Smooth muscle cell (in vitro differentiated cells): ENCODE measurements around the gene EEF1AKMT3. TPM values are rescaled to one million over a fixed set of nuclear protein-coding genes. Genes with fewer than 3 reads are reported as not detected.
"Not testable (repeated sequence)": the region's sequence is repeated elsewhere in the genome, so short reads cannot be mapped to it uniquely, and the experiment has no call there.

Experiments
- DNase-seq: peaks from one replicate; lab custom pipeline; 2025; ENCODE audit not compliant: unreplicated experiment; lab: John Stamatoyannopoulos, UW
- H2AFZ ChIP-seq: fragments of 200-600 bp; sonication (generic); 2 replicates; pipeline ENCODE4 v1.6.0; 2016; ENCODE audit warnings: antibody characterized with exemption, low read depth, mild to moderate bottlenecking
- H3F3A ChIP-seq: fragments of 200-600 bp; sonication (generic); 2 replicates; pipeline ENCODE4 v1.6.0; 2017; ENCODE audit warnings: antibody characterized with exemption, low read depth
- H3K27ac ChIP-seq: fragments of 200-600 bp; sonication (generic); 2 replicates; pipeline ENCODE4 v1.5.1; 2016; ENCODE audit warnings: low read depth, mild to moderate bottlenecking
- H3K27me3 ChIP-seq: fragments of 200-600 bp; sonication (generic); 2 replicates; pipeline ENCODE4 v1.6.1; 2016; ENCODE audit warnings: low read depth, mild to moderate bottlenecking
- H3K36me3 ChIP-seq: fragments of 200-600 bp; sonication (generic); 2 replicates; pipeline ENCODE4 v1.5.1; 2016; ENCODE audit warnings: low read depth
- H3K4me1 ChIP-seq: fragments of 200-600 bp; sonication (generic); 2 replicates; pipeline ENCODE4 v1.5.1; 2016; ENCODE audit warnings: low read depth
- H3K4me2 ChIP-seq: fragments of 200-600 bp; sonication (generic); 2 replicates; pipeline ENCODE4 v1.6.0; 2016; ENCODE audit warnings: mild to moderate bottlenecking
- H3K4me3 ChIP-seq: fragments of 200-600 bp; sonication (generic); 2 replicates; pipeline ENCODE4 v1.5.1; 2016; ENCODE audit warnings: mild to moderate bottlenecking
- H3K79me2 ChIP-seq: fragments of 200-600 bp; sonication (generic); 2 replicates; pipeline ENCODE4 v1.6.0; 2016; ENCODE audit warnings: low read depth, mild to moderate bottlenecking
- H3K9ac ChIP-seq: fragments of 200-600 bp; sonication (generic); 2 replicates; pipeline ENCODE4 v1.6.0; 2016; ENCODE audit warnings: low read depth
- H3K9me3 ChIP-seq: fragments of 200-600 bp; sonication (generic); replicated peaks from 2 replicates; pipeline ENCODE4 v1.5.1; 2016; ENCODE audit warnings: low read depth
- H4K20me1 ChIP-seq: fragments of 200-600 bp; sonication (generic); 2 replicates; pipeline ENCODE4 v1.6.0; 2016; ENCODE audit warnings: low read depth
- WGBS: methylation state at CpG from one replicate; pipeline ENCODE4 v1.1.7; 2016; ENCODE audit warnings: low lambda C conversion rate; 5-methylcytosine and 5-hydroxymethylcytosine counted together
- polyA plus RNA-seq: library from polyadenylated mRNA; unstranded; fragments of >200 nt; fragmentation: Nextera tagmentation; extraction: Ambion mirVana; gene quantifications from 2 replicates; pipeline ENCODE4 v1.2.1, GENCODE V29; 2016
- total RNA-seq: library from RNA; depleted of rRNA; stranded (reverse); fragments of >200 nt; gene quantifications from 2 replicates; pipeline ENCODE4 v1.2.3, GENCODE V29; 2014
- TF ChIP-seq, protein P1 (sequence below): fragments of 200-600 bp; sonication (generic); IDR thresholded peaks from 2 replicates; pipeline ENCODE4 v1.5.1; 2017; ENCODE audit warnings: borderline replicate concordance, mild to moderate bottlenecking, antibody characterized with exemption; ENCODE audit not compliant: insufficient read depth, poor library complexity, severe bottlenecking

The EEF1AKMT3 gene
- total and polyA plus RNA-seq, 2 experiments from 2014 or later = 8.0 to 9.0 TPM

DNA sequence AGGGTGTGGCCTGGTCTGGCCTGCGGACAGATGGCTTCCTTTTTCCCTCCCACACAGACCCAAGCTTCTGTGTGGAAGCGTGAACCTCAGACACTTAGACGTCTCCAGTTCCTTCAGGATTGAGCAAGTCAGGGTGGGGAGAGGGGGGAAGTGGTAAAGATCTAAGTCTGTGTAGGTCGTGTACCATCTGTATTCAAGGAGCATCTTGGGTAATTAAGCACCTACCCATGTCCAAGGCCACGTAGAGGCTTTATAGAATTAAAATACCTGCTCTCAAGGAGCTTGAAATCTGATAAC, 44.4 kb downstream of the EEF1AKMT3 start:
- Histone ChIP-seq H3K27ac (no peak overlapping the region), H3K4me1 (no peaks in the 10 kb centered on the region), H3K79me2 (no peaks in the 10 kb centered on the region), H2AFZ (no peak overlapping the region), H3F3A (peaks cover 7% of the 10 kb centered on the region), H3K36me3 (no peaks in the 10 kb centered on the region), H4K20me1 (peaks cover 19% of the 10 kb centered on the region), H3K9ac (no peak overlapping the region), H3K27me3 (no peaks in the 10 kb centered on the region), H3K4me2 (peak overlapping the region; percentile 35), H3K4me3 (no peak overlapping the region), H3K9me3 (no peaks in the 10 kb centered on the region)
- WGBS = 38% methylated on average over 5 of the region's 5 CpGs
- no peak for DNase-seq
- TF ChIP-seq, protein P1, sequence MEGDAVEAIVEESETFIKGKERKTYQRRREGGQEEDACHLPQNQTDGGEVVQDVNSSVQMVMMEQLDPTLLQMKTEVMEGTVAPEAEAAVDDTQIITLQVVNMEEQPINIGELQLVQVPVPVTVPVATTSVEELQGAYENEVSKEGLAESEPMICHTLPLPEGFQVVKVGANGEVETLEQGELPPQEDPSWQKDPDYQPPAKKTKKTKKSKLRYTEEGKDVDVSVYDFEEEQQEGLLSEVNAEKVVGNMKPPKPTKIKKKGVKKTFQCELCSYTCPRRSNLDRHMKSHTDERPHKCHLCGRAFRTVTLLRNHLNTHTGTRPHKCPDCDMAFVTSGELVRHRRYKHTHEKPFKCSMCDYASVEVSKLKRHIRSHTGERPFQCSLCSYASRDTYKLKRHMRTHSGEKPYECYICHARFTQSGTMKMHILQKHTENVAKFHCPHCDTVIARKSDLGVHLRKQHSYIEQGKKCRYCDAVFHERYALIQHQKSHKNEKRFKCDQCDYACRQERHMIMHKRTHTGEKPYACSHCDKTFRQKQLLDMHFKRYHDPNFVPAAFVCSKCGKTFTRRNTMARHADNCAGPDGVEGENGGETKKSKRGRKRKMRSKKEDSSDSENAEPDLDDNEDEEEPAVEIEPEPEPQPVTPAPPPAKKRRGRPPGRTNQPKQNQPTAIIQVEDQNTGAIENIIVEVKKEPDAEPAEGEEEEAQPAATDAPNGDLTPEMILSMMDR = no peak

DNA sequence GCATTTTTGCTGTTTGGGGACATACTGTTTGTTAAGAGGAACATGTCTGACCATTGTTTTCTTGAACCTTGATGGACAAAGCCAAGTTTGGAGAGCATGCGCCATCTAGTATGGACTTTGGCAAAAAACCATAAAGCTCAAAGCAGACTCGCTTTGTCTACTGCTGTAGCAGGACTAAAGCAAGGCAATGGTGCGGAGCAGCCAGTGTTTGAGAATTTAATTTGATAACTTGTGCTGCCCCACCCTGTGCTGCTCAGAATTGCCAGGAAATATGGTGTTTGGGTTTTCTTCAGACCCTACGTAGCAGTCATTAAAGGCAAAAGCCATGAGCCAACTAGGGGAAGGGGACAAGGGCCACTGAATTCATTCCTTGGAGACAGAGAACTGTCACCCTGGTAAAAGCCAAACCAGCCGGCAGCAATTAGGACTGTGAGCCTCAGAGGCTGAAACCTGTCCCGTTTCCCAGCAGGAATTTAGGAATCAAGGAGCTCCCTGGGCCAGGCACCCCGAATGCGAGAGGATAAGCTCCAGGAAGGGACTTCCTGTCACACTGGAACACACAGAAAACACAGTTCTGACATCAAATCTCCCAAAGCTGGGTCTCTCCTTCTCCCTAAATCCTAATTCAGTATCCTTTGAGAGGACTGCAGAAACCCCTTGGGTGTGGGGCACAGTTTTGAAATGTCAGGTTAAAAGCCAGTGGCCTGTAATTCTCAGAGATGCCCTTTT, 45.0 kb downstream of the EEF1AKMT3 start:
- Histone ChIP-seq H3K4me1 (no peaks in the 10 kb centered on the region), H3K9me3 (no peaks in the 10 kb centered on the region), H4K20me1 (peaks cover 25% of the 10 kb centered on the region), H3F3A (peaks cover 7% of the 10 kb centered on the region), H3K4me3 (no peak overlapping the region), H2AFZ (no peak overlapping the region), H3K27me3 (no peaks in the 10 kb centered on the region), H3K4me2 (no peak overlapping the region), H3K27ac (no peak overlapping the region), H3K36me3 (no peaks in the 10 kb centered on the region), H3K9ac (no peak overlapping the region), H3K79me2 (no peaks in the 10 kb centered on the region)
- TF ChIP-seq, protein P1 = no peak
- WGBS = 88% methylated on average over 8 of the region's 8 CpGs
- no peak for DNase-seq

DNA sequence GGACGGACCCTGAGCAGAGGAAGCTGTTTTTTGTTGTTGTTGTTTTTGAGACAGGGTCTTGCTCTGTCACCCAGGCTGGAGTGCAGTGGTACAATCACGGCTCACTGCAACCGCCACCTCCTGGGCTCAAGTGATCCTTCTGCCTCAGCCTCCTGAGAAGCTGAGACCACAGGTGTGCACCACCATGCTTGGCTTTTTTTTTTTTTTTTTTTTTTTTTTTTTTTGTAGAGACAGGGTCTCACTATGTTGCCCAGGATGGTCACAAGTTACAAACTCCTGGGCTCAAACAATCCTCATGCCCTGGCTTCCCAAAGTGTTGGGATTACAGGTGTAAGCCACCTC, 45.5 kb downstream of the EEF1AKMT3 start:
- whole genome bisulfite sequencing = 94% methylated on average over 3 of the region's 3 CpGs
- H4K20me1 ChIP-seq = peaks cover 31% of the 10 kb centered on the region
- not testable (repeated sequence) for H3K4me2 ChIP-seq, H3K9ac ChIP-seq, H2AFZ ChIP-seq, H3K4me3 ChIP-seq, DNase-seq, H3K36me3 ChIP-seq, H3K27me3 ChIP-seq, H3K27ac ChIP-seq, H3K9me3 ChIP-seq, H3K4me1 ChIP-seq, H3K79me2 ChIP-seq
- H3F3A ChIP-seq = peaks cover 11% of the 10 kb centered on the region

DNA sequence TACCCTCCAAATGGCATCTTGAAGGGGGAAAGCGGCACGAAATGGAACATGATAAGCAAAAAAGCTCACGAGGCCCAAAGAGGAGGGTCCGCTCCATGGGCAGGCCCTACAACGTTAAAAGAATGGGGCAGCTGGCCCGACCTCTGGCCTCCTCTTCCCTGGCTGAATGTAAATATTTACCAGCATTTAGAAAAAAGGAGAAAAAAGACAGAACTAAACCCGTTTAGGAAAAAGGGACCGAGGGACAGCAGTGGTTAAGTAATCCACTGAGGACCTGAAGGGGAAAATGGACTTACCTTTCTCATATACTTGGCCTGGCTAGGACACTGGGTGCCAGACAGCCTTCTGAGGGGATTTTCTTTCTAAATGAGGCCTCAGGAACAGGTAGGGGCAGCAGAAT, 47.7 kb downstream of the EEF1AKMT3 start:
- 95% methylated on average over 8 of the region's 8 CpGs for WGBS
- not testable (repeated sequence) for H3K27ac ChIP-seq, H3K4me3 ChIP-seq, H3K9me3 ChIP-seq, H3K79me2 ChIP-seq, H3K4me1 ChIP-seq, H3K36me3 ChIP-seq, H3K9ac ChIP-seq, H3K4me2 ChIP-seq, H2AFZ ChIP-seq, H3K27me3 ChIP-seq, DNase-seq
- Histone ChIP-seq H4K20me1 (peaks cover 52% of the 10 kb centered on the region), H3F3A (peaks cover 11% of the 10 kb centered on the region)

DNA sequence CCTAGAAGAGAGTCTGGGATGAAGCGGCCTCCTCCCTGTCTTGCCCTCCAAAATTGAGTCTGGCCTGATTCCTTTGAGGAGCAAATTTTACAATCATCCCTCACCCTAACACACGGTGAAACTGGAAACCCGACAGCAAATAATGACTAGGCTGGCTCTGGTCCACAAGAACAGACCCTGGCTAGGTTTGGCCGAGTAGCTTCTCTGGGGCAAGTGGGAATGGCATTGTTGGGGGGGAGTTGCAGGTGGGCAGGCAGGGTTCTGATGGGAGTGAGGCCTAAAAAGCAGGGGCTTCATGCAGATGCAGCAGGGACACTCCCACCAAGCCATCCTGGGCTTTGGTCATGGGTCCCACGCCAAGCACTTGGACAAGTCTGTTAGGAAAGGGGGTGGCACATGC, 48.6 kb downstream of the EEF1AKMT3 start:
- H3K9ac ChIP-seq, H3K27me3 ChIP-seq, DNase-seq, H3K4me1 ChIP-seq, H3K79me2 ChIP-seq, H3K27ac ChIP-seq, H3K9me3 ChIP-seq, H2AFZ ChIP-seq, H3K36me3 ChIP-seq, H3K4me3 ChIP-seq, H3K4me2 ChIP-seq: not testable (repeated sequence)
- peaks cover 61% of the 10 kb centered on the region for H4K20me1 ChIP-seq
- 94% methylated on average over 5 of the region's 5 CpGs for WGBS
- peaks cover 11% of the 10 kb centered on the region for H3F3A ChIP-seq
